ENCODE measurements around the gene BATF3.

The BATF3 gene

DNA sequence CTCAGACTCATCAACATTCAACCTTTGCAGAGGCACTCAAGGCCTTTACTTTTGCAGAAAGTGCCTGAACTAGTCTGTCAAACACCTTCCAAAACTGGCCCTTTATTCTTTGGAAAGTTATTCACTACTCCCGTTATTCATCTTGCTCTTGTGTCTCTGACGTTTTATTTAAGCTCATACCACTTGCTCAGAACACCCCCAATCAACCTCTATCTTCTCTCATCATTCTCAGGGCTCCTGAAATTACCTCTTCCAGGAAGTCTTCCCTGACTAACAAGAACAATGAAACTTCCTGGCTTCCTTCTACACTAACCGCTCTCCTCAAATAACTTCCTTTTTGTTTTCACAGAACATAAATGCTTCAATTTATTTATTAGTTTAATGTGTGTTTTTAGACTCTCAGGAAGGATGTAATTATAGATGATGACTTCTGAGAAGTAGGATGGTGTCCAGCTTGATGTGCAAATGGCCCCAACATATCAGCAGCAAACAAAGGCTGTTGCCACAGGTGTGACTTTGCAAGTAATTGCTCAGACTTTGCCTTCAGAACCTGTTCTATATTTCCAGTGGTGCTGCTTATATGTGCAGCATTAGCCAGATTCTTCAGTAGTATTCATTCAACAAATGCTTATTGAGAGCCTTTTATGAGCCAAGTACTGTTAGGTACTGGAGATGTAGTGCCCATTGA lies 22.8 kb upstream of the BATF3 start:
- H3K79me2 ChIP-seq (ENCODE audit: insufficient read depth, low read length), result no peaks in the 10 kb centered on the region
- H3K9me2 ChIP-seq (replicated peaks; ENCODE audit: insufficient read depth, low read length), result no peaks in the 10 kb centered on the region
- H3K4me3 ChIP-seq (ENCODE audit: insufficient read depth, low read length, poor library complexity, severe bottlenecking), result no peak overlapping the region
- no peaks in the 10 kb centered on the region for H3K27me3 ChIP-seq (ENCODE audit: low read length)
- H4K20me1 ChIP-seq (ENCODE audit: low read depth, low read length), result no peaks in the 10 kb centered on the region
- no peak overlapping the region for H3K4me2 ChIP-seq (ENCODE audit: low read depth, low read length, poor library complexity, severe bottlenecking)
- no peak overlapping the region for H3K27ac ChIP-seq (ENCODE audit: low read depth, low read length)
- H2AFZ ChIP-seq (ENCODE audit: low read depth, low read length, severe bottlenecking), result no peak overlapping the region
- no peak overlapping the region for H3K9ac ChIP-seq (ENCODE audit: low read length)
- no peaks in the 10 kb centered on the region for H3K36me3 ChIP-seq (ENCODE audit: low read length)
- no peaks in the 10 kb centered on the region for H3K9me3 ChIP-seq (ENCODE audit: insufficient read depth, low read length)
- no peaks in the 10 kb centered on the region for H3F3A ChIP-seq (ENCODE audit: insufficient read depth)
- TF ChIP-seq, protein P1, sequence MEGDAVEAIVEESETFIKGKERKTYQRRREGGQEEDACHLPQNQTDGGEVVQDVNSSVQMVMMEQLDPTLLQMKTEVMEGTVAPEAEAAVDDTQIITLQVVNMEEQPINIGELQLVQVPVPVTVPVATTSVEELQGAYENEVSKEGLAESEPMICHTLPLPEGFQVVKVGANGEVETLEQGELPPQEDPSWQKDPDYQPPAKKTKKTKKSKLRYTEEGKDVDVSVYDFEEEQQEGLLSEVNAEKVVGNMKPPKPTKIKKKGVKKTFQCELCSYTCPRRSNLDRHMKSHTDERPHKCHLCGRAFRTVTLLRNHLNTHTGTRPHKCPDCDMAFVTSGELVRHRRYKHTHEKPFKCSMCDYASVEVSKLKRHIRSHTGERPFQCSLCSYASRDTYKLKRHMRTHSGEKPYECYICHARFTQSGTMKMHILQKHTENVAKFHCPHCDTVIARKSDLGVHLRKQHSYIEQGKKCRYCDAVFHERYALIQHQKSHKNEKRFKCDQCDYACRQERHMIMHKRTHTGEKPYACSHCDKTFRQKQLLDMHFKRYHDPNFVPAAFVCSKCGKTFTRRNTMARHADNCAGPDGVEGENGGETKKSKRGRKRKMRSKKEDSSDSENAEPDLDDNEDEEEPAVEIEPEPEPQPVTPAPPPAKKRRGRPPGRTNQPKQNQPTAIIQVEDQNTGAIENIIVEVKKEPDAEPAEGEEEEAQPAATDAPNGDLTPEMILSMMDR (IDR thresholded peaks at IDR 0.05; ENCODE audit: insufficient read depth, low read length, poor library complexity, severe bottlenecking), result no peak
- TF ChIP-seq EZH2phosphoT487 (conservative IDR thresholded peaks at IDR 0.05; ENCODE audit: low read length), result no peak

DNA sequence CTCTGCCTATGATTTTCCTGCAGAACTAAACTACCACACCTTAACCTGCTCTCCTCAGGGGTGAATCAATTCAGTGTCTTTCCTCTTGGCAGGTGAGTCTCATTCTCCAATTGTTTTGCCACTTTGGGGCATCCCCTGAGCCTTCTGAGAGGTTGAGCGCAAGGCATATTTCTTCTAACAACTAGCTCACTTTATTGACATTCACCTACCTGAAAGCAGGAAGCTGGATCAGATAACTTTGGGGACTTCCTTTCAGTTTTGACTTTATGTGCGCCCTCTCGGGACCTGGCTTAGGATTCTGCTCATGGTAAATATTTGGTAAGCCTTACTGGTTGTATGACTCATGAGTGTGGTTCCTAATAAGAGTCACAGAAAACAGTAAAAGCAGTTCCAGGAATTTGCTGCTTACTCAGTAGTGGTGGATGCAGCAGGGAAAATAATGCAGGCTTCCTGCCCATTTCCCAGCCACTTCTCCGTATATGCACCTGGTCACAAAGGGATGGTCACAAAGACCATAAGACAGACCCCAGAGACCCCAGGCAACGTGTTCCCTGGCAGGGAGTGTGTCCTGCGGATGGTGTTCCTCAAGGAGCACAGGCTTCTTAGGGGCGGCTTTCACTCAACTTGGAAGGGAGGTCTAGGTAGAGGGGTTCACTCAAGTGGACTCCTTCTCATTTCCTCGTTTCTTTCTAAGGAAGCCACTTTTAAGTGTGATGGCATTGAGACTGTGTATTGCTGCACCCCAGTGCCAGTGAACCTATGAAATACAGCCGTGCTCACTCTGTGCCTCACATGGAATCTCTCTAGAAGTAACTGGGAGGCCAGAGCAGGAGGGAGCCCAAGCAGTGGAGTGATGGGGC lies 22.0 kb upstream of the BATF3 start:
- no peaks in the 10 kb centered on the region for H3K27me3 ChIP-seq (ENCODE audit: low read length)
- H3K79me2 ChIP-seq (ENCODE audit: insufficient read depth, low read length), result no peaks in the 10 kb centered on the region
- H3K4me3 ChIP-seq (ENCODE audit: insufficient read depth, low read length, poor library complexity, severe bottlenecking), result no peak overlapping the region
- no peaks in the 10 kb centered on the region for H3K36me3 ChIP-seq (ENCODE audit: low read length)
- TF ChIP-seq, protein P1 (IDR thresholded peaks at IDR 0.05; ENCODE audit: insufficient read depth, low read length, poor library complexity, severe bottlenecking), result no peak
- no peak for TF ChIP-seq EZH2phosphoT487 (conservative IDR thresholded peaks at IDR 0.05; ENCODE audit: low read length)
- no peak overlapping the region for H3K27ac ChIP-seq (ENCODE audit: low read depth, low read length)
- no peaks in the 10 kb centered on the region for H4K20me1 ChIP-seq (ENCODE audit: low read depth, low read length)
- H3K9me2 ChIP-seq (replicated peaks; ENCODE audit: insufficient read depth, low read length), result no peaks in the 10 kb centered on the region
- no peak overlapping the region for H3K4me2 ChIP-seq (ENCODE audit: low read depth, low read length, poor library complexity, severe bottlenecking)
- no peaks in the 10 kb centered on the region for H3K9me3 ChIP-seq (ENCODE audit: insufficient read depth, low read length)
- H3K9ac ChIP-seq (ENCODE audit: low read length), result no peak overlapping the region
- H3F3A ChIP-seq (ENCODE audit: insufficient read depth), result no peaks in the 10 kb centered on the region
- no peak overlapping the region for H2AFZ ChIP-seq (ENCODE audit: low read depth, low read length, severe bottlenecking)

DNA sequence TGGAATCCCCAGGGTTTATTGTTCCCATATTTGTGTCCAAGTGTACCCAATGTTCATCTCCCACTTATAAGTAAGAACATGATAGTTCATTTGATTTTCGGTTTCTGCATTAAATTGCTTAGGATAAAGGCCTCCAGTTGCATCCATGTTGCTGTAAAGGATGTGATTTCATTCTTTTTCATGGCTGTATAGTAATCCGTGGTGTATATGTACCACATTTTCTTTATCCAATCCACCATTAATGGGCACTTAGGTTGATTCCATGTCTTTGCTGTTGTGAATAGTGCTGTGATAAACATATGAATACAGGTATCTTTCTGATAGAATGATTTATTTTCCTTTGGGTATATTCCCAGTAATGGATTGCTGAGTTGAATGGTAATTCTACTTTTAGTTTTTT lies 20.0 kb upstream of the BATF3 start:
- no peaks in the 10 kb centered on the region for H3F3A ChIP-seq (ENCODE audit: insufficient read depth)
- H2AFZ ChIP-seq (ENCODE audit: low read depth, low read length, severe bottlenecking), result no peak overlapping the region
- H3K9ac ChIP-seq (ENCODE audit: low read length), result no peak overlapping the region
- no peak overlapping the region for H3K4me3 ChIP-seq (ENCODE audit: insufficient read depth, low read length, poor library complexity, severe bottlenecking)
- no peaks in the 10 kb centered on the region for H3K9me3 ChIP-seq (ENCODE audit: insufficient read depth, low read length)
- no peaks in the 10 kb centered on the region for H4K20me1 ChIP-seq (ENCODE audit: low read depth, low read length)
- H3K79me2 ChIP-seq (ENCODE audit: insufficient read depth, low read length), result no peaks in the 10 kb centered on the region
- H3K27ac ChIP-seq (ENCODE audit: low read depth, low read length), result no peak overlapping the region
- no peak for TF ChIP-seq EZH2phosphoT487 (conservative IDR thresholded peaks at IDR 0.05; ENCODE audit: low read length)
- TF ChIP-seq, protein P1 (IDR thresholded peaks at IDR 0.05; ENCODE audit: insufficient read depth, low read length, poor library complexity, severe bottlenecking), result no peak
- H3K36me3 ChIP-seq (ENCODE audit: low read length), result no peaks in the 10 kb centered on the region
- H3K4me2 ChIP-seq (ENCODE audit: low read depth, low read length, poor library complexity, severe bottlenecking), result no peak overlapping the region
- no peaks in the 10 kb centered on the region for H3K27me3 ChIP-seq (ENCODE audit: low read length)
- no peaks in the 10 kb centered on the region for H3K9me2 ChIP-seq (replicated peaks; ENCODE audit: insufficient read depth, low read length)

Data from SU-DHL-6 (cell line).